GM12875 (cell line): ENCODE measurements around the gene SLC6A3.

ENCODE experiments used
- H3K4me3 ChIP-seq: one replicate; pipeline ENCODE4 v1.5.1; 2011; ENCODE audit warnings: low read depth, low read length, control low read depth
- CTCF ChIP-seq: IDR thresholded peaks from 2 replicates; pipeline ENCODE4 v1.5.1; 2011; ENCODE audit warnings: low read depth, mild to moderate bottlenecking, control low read depth, inconsistent platforms, low read length, moderate library complexity, borderline replicate concordance; ENCODE audit not compliant: insufficient read depth

Gene SLC6A3

DNA sequence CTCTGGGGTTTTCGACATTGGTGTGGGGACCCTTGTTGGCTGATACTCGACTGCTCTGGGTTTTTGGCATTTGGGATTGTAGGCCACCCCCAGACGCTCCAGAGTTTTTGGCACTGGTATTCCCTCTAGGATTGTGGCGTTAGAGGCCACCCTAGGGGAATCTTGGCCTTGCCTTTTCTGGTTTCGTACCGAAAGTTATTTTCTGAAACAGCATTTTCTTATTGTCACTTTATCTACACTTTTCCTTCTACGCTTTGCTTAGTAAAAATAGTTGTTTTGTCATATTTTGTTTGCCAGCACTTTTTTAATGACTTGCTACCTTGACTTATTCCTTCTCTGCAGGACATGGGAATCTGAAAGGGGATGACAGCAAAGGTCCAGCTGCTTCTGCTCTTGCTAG, 75.2 kb downstream of the SLC6A3 start:
- H3K4me3 ChIP-seq = no peak overlapping the region
- TF ChIP-seq CTCF = no peak

GRCh38 chr5:1368756-1369155, 76.5 kb downstream of the SLC6A3 start:
- TF ChIP-seq CTCF = no peak
- H3K4me3 ChIP-seq = no peak overlapping the region

- no peak overlapping the region for H3K4me3 ChIP-seq
- TF ChIP-seq CTCF = no peak
Measured at GRCh38 chr5:1368236-1368635, 77.0 kb downstream of the SLC6A3 start.

DNA sequence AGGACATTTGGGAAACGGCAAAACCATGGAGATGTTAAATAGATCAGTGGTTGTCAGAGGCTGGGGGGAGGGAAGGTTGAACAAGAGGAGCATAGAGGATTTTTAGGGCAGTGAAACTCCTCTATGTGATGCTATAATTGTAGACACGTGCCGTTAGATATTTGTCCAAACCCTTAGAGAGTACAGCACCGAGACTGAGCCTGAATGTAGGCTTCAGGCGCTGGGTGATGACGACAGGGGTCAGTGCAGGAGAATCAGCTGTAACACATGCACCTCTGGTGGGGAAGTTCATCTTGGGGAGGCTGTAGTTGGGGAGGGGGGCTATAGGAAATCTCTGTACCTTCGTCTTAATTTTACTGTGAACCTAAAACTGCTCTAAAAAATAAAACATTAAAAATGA, 78.1 kb downstream of the SLC6A3 start:
- no peak for TF ChIP-seq CTCF
- no peak overlapping the region for H3K4me3 ChIP-seq

DNA sequence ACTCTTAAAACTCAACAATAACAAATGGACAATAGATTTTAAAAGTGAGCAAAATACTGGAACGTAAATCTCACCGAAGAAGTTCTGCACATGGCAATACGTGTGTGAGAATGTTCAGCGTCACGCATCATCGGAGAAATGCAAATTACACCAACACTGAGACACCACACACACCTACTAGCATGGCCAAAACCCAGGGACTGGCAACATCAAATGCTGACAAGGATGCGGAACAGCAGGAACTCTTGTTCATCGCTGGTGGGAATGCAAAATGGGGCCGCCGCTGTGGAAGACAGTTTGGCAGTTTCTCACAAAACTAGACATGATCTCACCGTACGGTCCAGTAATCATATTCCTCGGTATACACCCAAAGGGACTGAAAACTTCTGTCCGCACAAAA, 78.7 kb downstream of the SLC6A3 start:
- H3K4me3 ChIP-seq = no peak overlapping the region

GRCh38 chr5:1364211-1364610, 81.0 kb downstream of the SLC6A3 start:
- TF ChIP-seq CTCF = no peak
- H3K4me3 ChIP-seq = no peak overlapping the region

More for the DNA sequence above, 78.7 kb downstream of the SLC6A3 start:
- no peak for TF ChIP-seq CTCF

DNA sequence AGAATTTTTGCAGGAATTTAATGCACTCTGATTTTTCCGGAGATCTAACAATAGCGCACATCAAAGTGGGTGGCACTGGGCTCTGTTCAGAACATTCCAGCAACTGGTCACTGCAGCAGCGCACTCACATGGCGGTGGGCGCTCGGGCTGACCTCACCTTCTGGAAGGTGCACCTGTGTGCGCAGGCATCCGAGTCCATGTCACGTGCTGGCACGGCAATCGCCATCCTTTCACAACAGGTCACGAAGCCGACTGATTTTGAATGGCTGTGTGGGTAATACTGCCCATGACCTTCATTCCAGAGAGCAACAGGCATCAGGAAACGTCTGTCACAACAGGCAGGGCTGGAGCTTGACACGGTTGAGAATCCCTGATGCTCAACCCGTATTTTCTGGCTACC, 81.7 kb downstream of the SLC6A3 start:
- H3K4me3 ChIP-seq = no peak overlapping the region
- no peak for TF ChIP-seq CTCF
